OCI-LY1 (cell line): ENCODE measurements around the gene FSTL5.

Experiments
- H2AFZ ChIP-seq: fragments of 200-600 bp; sonication (generic), shearing (Covaris generic); 2 replicates; pipeline ENCODE4 v1.6.0; 2014; ENCODE audit warnings: antibody characterized with exemption, mild to moderate bottlenecking, low read length
- H3F3A ChIP-seq: fragments of 200-600 bp; sonication (generic), shearing (Covaris generic); 2 replicates; pipeline ENCODE4 v1.6.0; 2014; ENCODE audit warnings: mild to moderate bottlenecking, antibody characterized with exemption, low read length, moderate library complexity; ENCODE audit not compliant: insufficient read depth
- H3K27ac ChIP-seq: fragments of 200-600 bp; sonication (generic); 2 replicates; pipeline ENCODE4 v1.5.1; 2014; ENCODE audit warnings: low read length, mixed run types, mild to moderate bottlenecking, low read depth; ENCODE audit not compliant: poor library complexity, severe bottlenecking
- H3K27me3 ChIP-seq: fragments of 200-600 bp; sonication (generic); 2 replicates; pipeline ENCODE4 v1.6.0; 2014; ENCODE audit warnings: antibody characterized with exemption, mild to moderate bottlenecking, low read length, moderate library complexity; ENCODE audit not compliant: insufficient read depth
- H3K36me3 ChIP-seq: fragments of 200-600 bp; sonication (generic); 2 replicates; pipeline ENCODE4 v1.6.1; 2014; ENCODE audit warnings: mild to moderate bottlenecking, antibody characterized with exemption, low read length, moderate library complexity, mixed read lengths; ENCODE audit not compliant: insufficient read depth
- H3K4me1 ChIP-seq: fragments of 200-600 bp; sonication (generic); 2 replicates; pipeline ENCODE4 v1.5.1; 2014; ENCODE audit warnings: mild to moderate bottlenecking, low read length, moderate library complexity; ENCODE audit not compliant: insufficient read depth, severe bottlenecking
- H3K4me2 ChIP-seq: fragments of 200-600 bp; sonication (generic), shearing (Covaris generic); 2 replicates; pipeline ENCODE4 v1.6.1; 2014; ENCODE audit warnings: low read length
- H3K4me3 ChIP-seq: fragments of 200-600 bp; sonication (generic); 2 replicates; pipeline ENCODE4 v1.5.1; 2014; ENCODE audit warnings: low read length, low read depth, mild to moderate bottlenecking, mixed read lengths; ENCODE audit not compliant: poor library complexity, severe bottlenecking
- H3K79me2 ChIP-seq: fragments of 200-600 bp; shearing (Covaris generic); 2 replicates; pipeline ENCODE4 v1.6.1; 2016; ENCODE audit warnings: mixed run types, low read length, mixed read lengths; ENCODE audit not compliant: insufficient read depth
- H3K9ac ChIP-seq: fragments of 200-600 bp; sonication (generic), shearing (Covaris generic); 2 replicates; pipeline ENCODE4 v1.6.1; 2014; ENCODE audit warnings: mild to moderate bottlenecking, low read length, mixed read lengths
- H3K9me2 ChIP-seq: fragments of 200-600 bp; sonication (generic), shearing (Covaris generic); 2 replicates; pipeline ENCODE4 v1.6.1; 2014; ENCODE audit warnings: low read depth, mild to moderate bottlenecking, low read length, mixed read lengths
- H3K9me3 ChIP-seq: fragments of 200-600 bp; shearing (Covaris generic); 2 replicates; pipeline ENCODE4 v1.6.1; 2014; ENCODE audit warnings: low read length, mixed read lengths
- H4K20me1 ChIP-seq: fragments of 200-600 bp; sonication (generic), shearing (Covaris generic); 2 replicates; pipeline ENCODE4 v1.6.0; 2016; ENCODE audit warnings: mild to moderate bottlenecking, low read length; ENCODE audit not compliant: insufficient read depth
- EZH2 ChIP-seq: fragments of 200-600 bp; sonication (generic), shearing (Covaris generic); IDR thresholded peaks from 2 replicates; pipeline ENCODE4 v1.8.0; 2017; ENCODE audit warnings: borderline replicate concordance, mixed run types, mild to moderate bottlenecking, antibody characterized with exemption, low read length, moderate library complexity, mixed read lengths
- TF ChIP-seq, protein P1 (sequence below): fragments of 200-600 bp; sonication (generic), shearing (Covaris generic); IDR thresholded peaks from 2 replicates; pipeline ENCODE4 v1.5.1; 2017; ENCODE audit warnings: mild to moderate bottlenecking, antibody characterized with exemption, low read length, moderate library complexity, mixed read lengths

Gene FSTL5

DNA sequence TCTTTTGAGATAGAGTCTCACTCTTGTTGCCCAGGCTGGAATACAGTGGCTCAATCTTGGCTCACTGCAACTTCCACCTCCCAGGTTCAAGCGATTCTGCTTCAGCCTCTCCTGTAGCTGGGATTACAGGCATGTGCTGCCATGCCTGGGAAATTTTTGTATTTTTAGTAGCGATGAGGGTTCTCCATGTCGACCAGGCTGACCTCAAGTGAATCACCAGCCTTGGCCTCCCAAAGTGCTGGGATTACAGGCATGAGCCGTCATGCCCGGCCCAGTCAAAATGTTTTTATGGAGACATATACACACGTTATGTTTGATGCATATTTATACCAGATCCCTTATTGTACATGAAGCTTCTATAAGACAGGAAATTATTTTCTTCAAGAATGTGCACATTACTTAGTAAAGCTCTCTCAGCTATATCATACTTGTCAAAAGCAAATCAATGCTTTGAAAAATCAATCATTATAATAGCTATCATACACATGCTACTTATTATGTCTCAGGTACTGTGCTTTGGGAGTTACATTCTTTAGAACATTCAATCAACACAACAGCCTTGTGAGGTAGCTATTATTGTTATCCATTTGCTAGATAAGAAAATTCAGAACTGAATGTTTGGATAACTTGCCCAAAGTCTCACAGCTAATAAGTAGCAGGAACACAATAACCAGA is 269.2 kb downstream of the FSTL5 start:
- Histone ChIP-seq H2AFZ (no peak overlapping the region), H3K9me2 (no peaks in the 10 kb centered on the region), H3K79me2 (no peaks in the 10 kb centered on the region), H3K27ac (no peak overlapping the region), H3K4me1 (no peaks in the 10 kb centered on the region), H3K27me3 (no peaks in the 10 kb centered on the region), H3K4me2 (no peak overlapping the region), H4K20me1 (no peaks in the 10 kb centered on the region), H3K36me3 (no peaks in the 10 kb centered on the region), H3F3A (no peaks in the 10 kb centered on the region), H3K9me3 (no peaks in the 10 kb centered on the region), H3K4me3 (no peak overlapping the region), H3K9ac (no peak overlapping the region)
- TF ChIP-seq, protein P1, sequence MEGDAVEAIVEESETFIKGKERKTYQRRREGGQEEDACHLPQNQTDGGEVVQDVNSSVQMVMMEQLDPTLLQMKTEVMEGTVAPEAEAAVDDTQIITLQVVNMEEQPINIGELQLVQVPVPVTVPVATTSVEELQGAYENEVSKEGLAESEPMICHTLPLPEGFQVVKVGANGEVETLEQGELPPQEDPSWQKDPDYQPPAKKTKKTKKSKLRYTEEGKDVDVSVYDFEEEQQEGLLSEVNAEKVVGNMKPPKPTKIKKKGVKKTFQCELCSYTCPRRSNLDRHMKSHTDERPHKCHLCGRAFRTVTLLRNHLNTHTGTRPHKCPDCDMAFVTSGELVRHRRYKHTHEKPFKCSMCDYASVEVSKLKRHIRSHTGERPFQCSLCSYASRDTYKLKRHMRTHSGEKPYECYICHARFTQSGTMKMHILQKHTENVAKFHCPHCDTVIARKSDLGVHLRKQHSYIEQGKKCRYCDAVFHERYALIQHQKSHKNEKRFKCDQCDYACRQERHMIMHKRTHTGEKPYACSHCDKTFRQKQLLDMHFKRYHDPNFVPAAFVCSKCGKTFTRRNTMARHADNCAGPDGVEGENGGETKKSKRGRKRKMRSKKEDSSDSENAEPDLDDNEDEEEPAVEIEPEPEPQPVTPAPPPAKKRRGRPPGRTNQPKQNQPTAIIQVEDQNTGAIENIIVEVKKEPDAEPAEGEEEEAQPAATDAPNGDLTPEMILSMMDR: no peak
- no peak for TF ChIP-seq EZH2

DNA sequence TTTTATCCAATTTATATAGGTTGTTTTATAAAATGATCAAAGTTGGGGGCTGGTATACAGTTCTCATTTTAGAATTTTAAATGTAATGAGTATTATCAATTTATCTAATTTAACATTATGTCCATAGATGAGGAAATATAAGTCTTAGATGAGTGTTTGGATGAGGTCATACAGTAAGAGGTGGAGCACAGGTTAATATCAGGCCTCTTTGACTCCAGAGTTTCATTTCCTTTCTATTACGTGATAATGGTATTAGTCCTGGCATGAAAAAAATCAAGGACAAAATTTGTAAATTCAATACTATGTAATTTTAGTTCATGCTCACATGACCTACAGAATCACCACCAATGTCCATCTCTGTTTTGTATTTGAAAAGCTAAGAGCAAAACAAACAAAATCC is 269.8 kb downstream of the FSTL5 start:
- H3K9ac ChIP-seq: no peak overlapping the region
- H2AFZ ChIP-seq: no peak overlapping the region
- H3K79me2 ChIP-seq: no peaks in the 10 kb centered on the region
- H3K4me2 ChIP-seq: no peak overlapping the region
- H3K4me3 ChIP-seq: no peak overlapping the region
- H3K4me1 ChIP-seq: no peaks in the 10 kb centered on the region
- no peaks in the 10 kb centered on the region for H3K27me3 ChIP-seq
- H4K20me1 ChIP-seq: no peaks in the 10 kb centered on the region
- H3F3A ChIP-seq: no peaks in the 10 kb centered on the region
- H3K27ac ChIP-seq: no peak overlapping the region
- H3K9me3 ChIP-seq: no peaks in the 10 kb centered on the region
- TF ChIP-seq EZH2: no peak
- TF ChIP-seq, protein P1: no peak
- H3K36me3 ChIP-seq: no peaks in the 10 kb centered on the region
- no peaks in the 10 kb centered on the region for H3K9me2 ChIP-seq

DNA sequence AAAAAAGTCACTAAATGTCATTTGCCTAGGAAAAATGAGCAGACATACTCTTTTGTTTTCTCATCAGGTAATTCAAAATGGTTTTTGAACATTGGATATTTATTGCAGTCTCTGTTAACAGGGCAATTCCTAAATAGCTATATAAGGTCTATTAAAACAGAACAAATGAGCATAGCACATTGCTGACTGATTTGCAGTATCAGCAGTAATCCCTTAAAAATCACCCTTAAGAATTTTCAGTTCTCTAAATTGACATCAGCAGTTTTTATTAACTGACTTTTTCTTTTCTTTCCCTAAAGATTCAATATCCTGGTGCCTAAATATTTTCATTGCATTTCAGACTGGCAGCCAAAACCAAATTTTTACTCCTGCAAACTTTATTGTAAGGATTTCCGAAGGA is 270.2 kb downstream of the FSTL5 start:
- Histone ChIP-seq H3K79me2 (no peaks in the 10 kb centered on the region), H3K27me3 (no peaks in the 10 kb centered on the region), H3K4me1 (no peaks in the 10 kb centered on the region), H3K9me2 (no peaks in the 10 kb centered on the region), H3K9me3 (no peaks in the 10 kb centered on the region), H3K36me3 (no peaks in the 10 kb centered on the region), H2AFZ (no peak overlapping the region), H4K20me1 (no peaks in the 10 kb centered on the region), H3K4me2 (no peak overlapping the region), H3K4me3 (no peak overlapping the region), H3F3A (no peaks in the 10 kb centered on the region), H3K9ac (no peak overlapping the region), H3K27ac (no peak overlapping the region)
- TF ChIP-seq, protein P1: no peak
- no peak for TF ChIP-seq EZH2
